CD4-positive, alpha-beta memory T cell (primary cell): ENCODE data around the gene SPHKAP. TPM values are rescaled to one million over a fixed set of nuclear protein-coding genes. Genes with fewer than 3 reads are reported as not detected.

Source experiments
- CTCF ChIA-PET: fragments of 350-600 bp; sonication (Branson Sonifier 250); formaldehyde crosslinking; loops from one replicate; lab custom pipeline; 2021; ENCODE audit warnings: inconsistent platforms; ENCODE audit not compliant: partially characterized antibody; lab: Charles Lee
- POLR2A ChIA-PET: fragments of 350-600 bp; sonication (Branson Sonifier 250); formaldehyde crosslinking; loops from one replicate; lab custom pipeline; 2021; ENCODE audit not compliant: partially characterized antibody; lab: Charles Lee
- DNase-seq, 5 donors: peaks; one replicate each; pipeline versions ENCODE4 v3.0.0 to v3.0.0-alpha.2; 2020 to 2022; ENCODE audit warnings: mixed read lengths in 1 of 5
- H3K27ac ChIP-seq: one replicate; pipeline ENCODE4 v1.7.0; 2013; ENCODE audit warnings: low read depth, low read length
- H3K27me3 ChIP-seq: 2 replicates; pipeline ENCODE4 v1.7.0; 2013; ENCODE audit warnings: mild to moderate bottlenecking, low read length, moderate library complexity; ENCODE audit not compliant: insufficient read depth
- H3K36me3 ChIP-seq: 2 replicates; pipeline ENCODE4 v1.7.0; 2013; ENCODE audit warnings: mild to moderate bottlenecking, low read length, moderate library complexity; ENCODE audit not compliant: insufficient read depth
- H3K4me1 ChIP-seq: 2 replicates; pipeline ENCODE4 v1.7.0; 2013; ENCODE audit warnings: mild to moderate bottlenecking, low read length, moderate library complexity; ENCODE audit not compliant: insufficient read depth
- H3K4me3 ChIP-seq, 2 donors: one replicate each; pipeline ENCODE4 v1.7.0; 2013; ENCODE audit warnings: low read length in 2 of 2, mild to moderate bottlenecking in 1 of 2
- H3K9me3 ChIP-seq, 2 donors: one replicate each; pipeline ENCODE4 v1.7.0; 2013; ENCODE audit warnings: low read length in 2 of 2, control low read depth in 1 of 2; ENCODE audit not compliant: control insufficient read depth in 1 of 2
- H3K27ac Mint-ChIP-seq, 7 donors: one replicate each; pipeline ENCODE4 v1.8.0; 2020 to 2021; ENCODE audit warnings: mixed read lengths in 7 of 7, mild to moderate bottlenecking in 6 of 7, inconsistent platforms in 3 of 7, moderate library complexity in 3 of 7
- H3K27me3 Mint-ChIP-seq, 2 donors: one replicate each; pipeline ENCODE4 v1.8.0; 2020 to 2021; ENCODE audit warnings: mixed read lengths in 2 of 2
- H3K36me3 Mint-ChIP-seq, 2 donors: one replicate each; pipeline ENCODE4 v1.8.0; 2020 to 2021; ENCODE audit warnings: mixed read lengths in 2 of 2, inconsistent platforms in 1 of 2, mild to moderate bottlenecking in 1 of 2
- H3K4me1 Mint-ChIP-seq, 4 donors: one replicate each; pipeline ENCODE4 v1.8.0; 2020 to 2021; ENCODE audit warnings: mixed read lengths in 4 of 4, mild to moderate bottlenecking in 1 of 4
- H3K4me3 Mint-ChIP-seq, 8 donors: one replicate each; pipeline ENCODE4 v1.8.0; 2020 to 2021; ENCODE audit warnings: mixed read lengths in 8 of 8, mild to moderate bottlenecking in 7 of 8, moderate library complexity in 6 of 8, inconsistent platforms in 3 of 8
- H3K9me3 Mint-ChIP-seq, 8 donors: one replicate each; pipeline ENCODE4 v1.8.0; 2020 to 2021; ENCODE audit warnings: mixed read lengths in 8 of 8, mild to moderate bottlenecking in 5 of 8, inconsistent platforms in 3 of 8, moderate library complexity in 1 of 8
- intact Hi-C: fragments of 100-400 bp; cut with micrococcal nuclease; formaldehyde crosslinking; loops from one replicate; pipeline ENCODE4 v1.15.1; 2023
- polyA plus RNA-seq, 2 donors: library from polyadenylated mRNA; unstranded; fragments of 300-500 nt; fragmentation: Illumina TruSeq; gene quantifications; one replicate each; pipeline ENCODE4 v1.2.3, GENCODE V29; 2021
- total RNA-seq, 2 experiments: library from RNA; stranded (reverse); gene quantifications; one replicate each; pipeline ENCODE4 v1.2.3, GENCODE V29; 2021

The SPHKAP gene
- total and polyA plus RNA-seq, 4 experiments from 2014 or later: not detected

GRCh38 chr2:227932403-227932802 is 249.1 kb downstream of the SPHKAP start:
- Histone ChIP-seq H3K27ac (no peak overlapping the region), H3K9me3 (no peaks in the 10 kb centered on the region), H3K4me1 (no peaks in the 10 kb centered on the region), H3K36me3 (no peaks in the 10 kb centered on the region), H3K27me3 (no peaks in the 10 kb centered on the region), H3K4me3 (no peak overlapping the region)
- CTCF ChIA-PET: no interaction called here
- intact Hi-C loops: no loop called here
- POLR2A ChIA-PET: no interaction called here
- H3K27ac Mint-ChIP-seq: no peak overlapping the region
- H3K9me3 Mint-ChIP-seq: peaks cover 0 to 11% (median 0%) of the 10 kb centered on the region in 8 donors
- H3K4me1 Mint-ChIP-seq: no peaks in the 10 kb centered on the region
- DNase-seq: no peak
- H3K4me3 Mint-ChIP-seq: no peak overlapping the region
- peaks cover 1 to 6% of the 10 kb centered on the region in 2 donors for H3K27me3 Mint-ChIP-seq
- no peaks in the 10 kb centered on the region for H3K36me3 Mint-ChIP-seq

- H3K9me3 ChIP-seq: no peaks in the 10 kb centered on the region
- Mint-ChIP-seq H3K36me3 (no peaks in the 10 kb centered on the region), H3K9me3 (peaks cover 0 to 15% (median under 1%) of the 10 kb centered on the region in 8 donors), H3K4me1 (no peaks in the 10 kb centered on the region), H3K27ac (no peak overlapping the region), H3K27me3 (peaks cover 1 to 6% of the 10 kb centered on the region in 2 donors), H3K4me3 (no peak overlapping the region)
- CTCF ChIA-PET: no interaction called here
- no peaks in the 10 kb centered on the region for H3K36me3 ChIP-seq
- H3K4me3 ChIP-seq: no peak overlapping the region
- no peaks in the 10 kb centered on the region for H3K27me3 ChIP-seq
- no peak for DNase-seq
- no peak overlapping the region for H3K27ac ChIP-seq
- intact Hi-C loops: no loop called here
- H3K4me1 ChIP-seq: no peaks in the 10 kb centered on the region
- POLR2A ChIA-PET: no interaction called here
Observed at GRCh38 chr2:227932001-227932400, 249.5 kb downstream of the SPHKAP start.
